HG02759 (cell line): ENCODE data around the gene SBF2.
"Not testable (repeated sequence)": the region's sequence is repeated elsewhere in the genome, so short reads cannot be mapped to it uniquely, and the experiment has no call there.

Experiments used
- ATAC-seq: cut with Tn5 transposase; IDR thresholded peaks from one replicate; pipeline ENCODE4 v1.9.1; 2021; ENCODE audit warnings: mild to moderate bottlenecking, moderate library complexity; ENCODE audit not compliant: unreplicated experiment

The SBF2 gene

DNA sequence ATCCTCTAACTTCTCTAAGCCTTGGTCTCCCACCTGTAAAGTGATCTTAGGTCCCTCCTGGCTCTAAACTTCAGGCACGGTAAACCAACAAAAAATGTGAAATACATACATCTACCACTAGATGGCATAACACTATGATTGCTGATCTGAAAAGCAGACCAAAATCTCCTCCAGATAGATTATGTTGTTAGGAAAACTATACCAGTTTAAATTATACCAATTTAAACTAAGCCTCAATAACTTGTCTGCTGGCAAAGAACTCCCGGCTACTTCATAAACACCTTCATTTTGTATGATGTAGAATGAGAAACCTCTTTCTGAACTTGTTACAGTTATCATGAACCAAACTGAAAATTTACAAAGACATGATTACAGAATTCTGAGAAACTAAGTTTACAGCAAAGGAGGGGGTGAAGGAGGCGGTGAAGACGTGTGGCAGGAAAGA, 85.9 kb downstream of the SBF2 start:
- ATAC-seq = no peak

DNA sequence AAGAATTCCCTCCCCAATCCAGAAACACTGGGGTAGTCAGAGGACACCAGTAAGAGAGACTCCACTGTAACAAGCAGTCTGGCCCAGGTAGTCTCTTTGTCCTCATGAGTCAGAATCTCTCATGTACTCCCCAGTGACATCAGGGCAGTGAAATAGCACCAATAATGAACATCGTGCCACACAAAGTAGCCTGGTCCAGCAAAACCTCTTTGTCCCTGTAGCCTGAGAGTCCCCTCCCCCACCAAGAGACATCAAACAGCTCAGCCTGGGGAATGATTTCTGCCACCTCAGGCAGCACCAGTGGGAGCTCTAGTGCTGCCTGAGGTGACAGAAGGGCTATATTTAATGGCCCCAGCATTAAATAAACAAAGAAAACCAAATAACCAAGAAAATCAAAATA, 88.1 kb downstream of the SBF2 start:
- no peak for ATAC-seq

DNA sequence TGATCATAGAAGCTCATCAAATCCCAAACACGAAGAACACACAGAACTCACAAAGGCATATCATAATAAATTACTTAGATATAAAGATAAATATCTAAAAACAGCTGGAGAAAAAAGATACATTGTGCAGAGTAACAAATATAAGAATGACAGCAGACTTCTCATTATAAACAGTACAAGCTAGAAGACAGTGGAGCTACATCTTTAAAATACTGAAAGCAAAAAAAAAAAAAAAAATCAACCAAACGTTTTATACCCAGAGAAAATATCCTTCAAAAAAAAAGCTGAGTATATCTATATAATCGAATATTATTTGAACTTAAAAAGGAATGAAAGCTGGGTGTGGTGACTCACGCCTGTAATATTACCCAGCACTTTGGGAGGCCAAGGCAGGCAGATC, 90.0 kb downstream of the SBF2 start:
- ATAC-seq = no peak

DNA sequence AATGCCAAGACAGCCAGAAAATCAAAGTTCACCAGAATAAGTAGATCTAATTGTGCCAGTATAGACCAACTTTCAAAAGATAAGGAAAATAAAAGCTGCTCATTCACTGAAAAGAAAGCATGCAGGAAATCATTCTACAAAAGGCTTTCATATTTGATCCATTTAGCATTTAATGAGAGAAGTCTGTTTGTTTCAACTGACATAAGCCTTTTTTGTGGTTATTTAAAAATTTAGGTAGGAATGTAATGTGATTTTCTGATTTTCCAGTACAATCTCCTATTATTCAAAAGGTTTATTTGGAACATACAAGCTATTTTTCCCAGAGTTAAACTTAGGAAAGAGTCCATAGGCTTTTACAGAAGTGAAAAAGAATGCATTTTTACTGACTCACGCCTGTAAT, 92.7 kb downstream of the SBF2 start:
- no peak for ATAC-seq

DNA sequence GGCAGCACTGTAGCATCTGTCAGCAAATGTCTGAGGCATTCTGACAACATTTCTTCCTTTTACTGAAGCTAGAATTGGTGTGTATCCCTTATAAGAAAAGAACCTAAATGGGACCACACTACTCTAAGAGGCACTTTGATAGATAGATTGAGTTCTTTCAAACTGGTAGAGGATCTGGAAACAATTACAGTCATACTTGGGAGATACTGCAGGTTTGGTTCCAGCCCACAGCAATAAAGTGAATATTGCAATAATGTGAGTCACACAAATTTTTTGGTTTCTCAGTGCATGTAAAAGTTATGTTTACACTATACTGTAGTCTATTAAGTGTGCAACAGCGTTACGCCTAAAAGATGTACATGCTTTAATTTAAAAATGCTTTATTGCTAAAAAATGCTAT, 96.9 kb downstream of the SBF2 start:
- no peak for ATAC-seq

DNA sequence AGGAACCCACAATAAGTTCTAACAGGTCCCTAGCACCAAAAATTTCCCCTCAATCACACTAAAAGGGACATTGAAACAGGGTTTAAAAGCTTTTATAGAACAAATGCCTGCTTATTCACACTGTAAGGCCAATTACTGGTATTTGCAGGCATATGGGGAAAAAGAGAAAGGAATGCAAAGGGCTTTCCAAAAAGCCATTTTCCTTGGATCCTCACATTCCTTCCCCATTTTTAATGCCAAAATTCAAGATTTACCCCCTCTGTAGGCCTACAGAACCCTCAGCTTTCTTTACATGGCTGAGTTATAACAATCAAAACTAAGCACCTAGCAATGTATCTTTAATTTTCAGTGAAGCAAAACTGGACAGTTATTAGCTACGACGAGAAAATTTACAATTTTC, 102.0 kb downstream of the SBF2 start:
- ATAC-seq = no peak

DNA sequence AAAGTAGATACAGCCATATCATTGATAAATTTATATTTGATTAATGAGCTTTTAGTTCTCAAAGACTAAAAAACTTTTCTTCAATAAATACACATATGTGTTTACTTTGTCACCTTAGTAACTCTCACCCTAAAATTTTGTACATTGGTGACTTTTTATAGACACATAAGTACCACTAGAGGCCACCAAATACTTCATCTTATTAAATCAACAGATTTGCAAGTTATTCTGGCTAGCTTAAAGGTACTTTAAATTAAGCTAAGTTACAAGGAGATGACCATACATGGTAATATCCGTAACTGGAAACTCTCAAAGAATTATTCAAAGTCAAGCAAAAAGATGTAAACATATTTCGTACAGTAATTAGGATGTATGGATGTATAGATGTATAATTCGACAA, 112.2 kb downstream of the SBF2 start:
- no peak for ATAC-seq

DNA sequence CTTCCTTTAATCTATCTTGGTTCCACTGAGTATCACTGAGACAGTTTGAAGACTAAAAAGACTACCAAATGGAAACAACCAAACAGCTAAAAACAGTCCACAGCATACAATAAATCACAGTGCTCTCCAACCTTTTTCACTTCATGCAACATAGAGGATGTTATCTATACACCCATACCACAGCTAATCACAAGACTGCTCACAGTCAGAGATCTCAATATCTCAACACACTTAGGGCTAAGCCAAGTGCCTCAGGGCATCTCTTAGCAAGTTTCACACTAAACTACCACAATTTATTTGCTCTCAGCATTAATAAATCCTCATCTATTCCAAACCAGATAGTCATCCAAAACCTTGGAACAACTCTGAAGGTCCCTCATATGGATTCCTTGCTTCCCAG, 129.4 kb downstream of the SBF2 start:
- no peak for ATAC-seq

DNA sequence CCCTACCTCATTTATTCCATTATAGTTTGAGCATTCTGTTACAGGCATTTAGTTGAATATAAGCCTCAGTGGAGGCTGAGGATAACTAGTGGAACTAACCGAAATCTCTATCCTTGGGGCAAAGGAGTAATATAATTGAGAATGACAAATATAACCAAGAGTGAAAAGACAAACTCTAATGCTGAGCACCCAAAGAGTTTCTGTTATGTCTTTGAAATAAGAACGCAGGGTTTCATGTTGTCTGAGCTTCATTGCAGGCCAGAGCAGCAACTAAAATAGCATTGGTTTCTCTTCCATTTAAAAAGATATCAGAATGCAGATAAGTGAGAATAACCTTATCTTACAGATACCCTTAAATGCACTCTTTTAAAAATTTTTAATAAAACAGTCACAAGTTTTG, 131.8 kb downstream of the SBF2 start:
- ATAC-seq = no peak

DNA sequence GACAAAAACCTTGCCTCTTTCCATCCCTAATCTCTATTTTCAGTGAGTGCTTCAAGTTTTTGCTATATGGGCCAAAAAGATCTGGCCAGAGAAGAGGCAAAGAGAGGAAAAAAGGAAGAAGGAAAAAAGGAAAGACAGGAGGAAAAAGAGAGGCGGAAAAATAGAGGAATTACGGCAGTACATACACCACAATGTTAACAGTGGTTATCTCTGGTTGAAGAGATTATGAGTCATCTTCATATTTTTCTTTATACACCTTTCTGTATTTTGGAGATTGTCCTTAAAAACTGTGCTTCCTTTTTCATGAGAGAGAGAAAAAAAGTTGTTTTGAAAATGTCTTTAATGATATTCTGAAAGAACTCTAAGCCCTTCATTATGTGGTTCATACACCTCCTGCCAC, 133.7 kb downstream of the SBF2 start:
- ATAC-seq = no peak

DNA sequence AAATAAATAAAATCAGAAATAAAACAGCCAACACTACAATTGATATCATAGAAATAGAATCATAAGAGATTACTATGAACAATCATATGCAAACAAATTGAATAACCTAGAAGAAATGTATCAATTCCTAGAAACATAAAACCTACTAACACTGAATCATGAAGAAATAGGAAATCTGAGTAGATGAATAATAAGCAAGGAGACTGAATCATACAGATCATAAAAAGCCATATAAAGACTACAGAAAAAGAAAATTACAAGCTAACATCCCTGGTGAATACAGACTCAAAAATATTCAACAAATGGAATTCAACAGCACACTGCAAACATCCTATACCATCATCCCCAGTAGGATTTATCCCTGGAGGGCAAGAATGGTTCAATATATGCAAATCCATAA, 135.6 kb downstream of the SBF2 start:
- ATAC-seq = no peak

DNA sequence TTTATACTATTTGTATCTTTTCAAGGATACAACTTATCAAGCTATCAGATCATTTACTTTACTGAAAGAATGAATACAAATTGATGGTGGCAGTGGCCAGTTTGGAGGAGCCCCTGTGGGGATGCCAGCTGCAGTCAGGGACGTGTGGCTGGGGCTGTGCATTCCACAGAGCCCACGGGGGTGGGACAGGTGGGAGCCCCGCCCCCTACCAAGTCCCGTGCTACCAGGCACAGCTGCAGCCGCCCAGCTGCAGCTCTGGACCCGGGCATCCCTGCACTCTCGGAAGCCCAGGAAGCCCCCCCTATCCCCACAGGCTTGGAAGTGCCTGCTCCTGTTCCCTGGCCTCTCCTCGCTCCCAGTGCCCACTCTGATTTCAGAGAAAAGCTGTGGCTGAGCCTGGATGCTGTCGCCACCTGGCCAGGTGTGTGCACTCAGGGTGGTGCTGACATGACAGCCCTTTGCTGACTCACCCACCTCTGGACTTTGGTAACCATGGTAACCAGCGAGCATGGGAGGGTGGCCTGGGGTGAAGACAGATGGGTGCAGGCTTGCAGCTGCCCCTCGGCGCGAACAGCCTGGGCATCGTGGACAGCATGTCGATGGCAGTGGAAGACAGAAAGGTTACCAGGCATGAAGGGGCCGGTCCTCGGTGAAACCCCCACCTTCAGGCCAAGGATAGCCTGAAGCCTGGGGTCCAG, 138.1 kb downstream of the SBF2 start:
- no peak for ATAC-seq

DNA sequence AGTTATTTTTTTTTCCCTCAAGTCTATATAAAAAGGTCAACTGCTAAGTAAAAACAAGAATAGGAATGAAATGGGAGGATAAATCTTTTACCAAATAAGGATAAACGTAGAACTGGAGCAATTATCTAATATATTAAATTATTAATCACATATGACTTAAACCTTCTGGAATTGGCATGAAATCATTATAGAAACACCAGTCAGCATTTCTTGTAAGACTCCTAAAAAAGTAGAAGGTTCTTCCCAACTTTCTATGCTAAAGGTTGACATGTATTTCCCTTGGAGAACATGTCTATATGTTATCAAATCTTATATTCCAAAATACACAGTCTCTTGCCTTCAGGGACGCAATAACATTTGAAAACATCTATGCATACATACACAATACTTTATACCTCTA, 143.2 kb downstream of the SBF2 start:
- no peak for ATAC-seq

DNA sequence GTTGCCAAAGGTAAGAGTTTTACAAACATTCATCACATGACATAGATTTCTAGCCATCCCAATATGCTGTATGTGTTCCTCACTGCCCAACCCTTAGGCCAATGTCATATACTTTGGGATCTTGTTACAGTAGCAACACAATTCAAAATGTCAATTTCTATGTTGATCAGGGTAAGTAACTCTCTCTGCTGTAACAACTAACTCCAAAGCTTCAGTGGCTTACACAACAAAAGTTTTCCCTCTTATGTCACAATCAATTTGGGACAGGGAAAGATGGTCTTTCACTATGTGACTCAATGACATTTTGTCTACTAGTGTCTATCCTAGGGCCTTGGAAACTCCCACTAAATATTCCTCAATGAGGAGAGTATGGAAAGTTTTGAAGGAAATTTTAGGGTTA, 144.5 kb downstream of the SBF2 start:
- no peak for ATAC-seq

DNA sequence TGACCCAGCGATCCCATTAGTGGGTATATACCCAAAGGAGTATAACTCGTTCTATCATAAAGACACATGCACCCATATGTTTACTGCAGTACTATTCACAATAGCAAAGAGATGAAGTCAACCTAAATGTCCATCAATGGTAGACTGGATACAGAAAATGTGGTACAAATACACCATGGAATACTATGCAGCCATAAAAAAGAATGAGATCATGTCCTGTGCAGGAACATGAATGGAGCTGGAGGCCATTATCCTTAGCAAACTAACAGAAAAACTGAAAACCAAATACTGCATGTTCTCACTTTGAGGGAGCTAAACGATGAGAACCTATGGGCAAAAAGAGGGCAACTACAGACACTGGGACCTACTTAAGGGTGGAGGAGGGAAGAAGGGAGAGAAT, 146.8 kb downstream of the SBF2 start:
- ATAC-seq = no peak

DNA sequence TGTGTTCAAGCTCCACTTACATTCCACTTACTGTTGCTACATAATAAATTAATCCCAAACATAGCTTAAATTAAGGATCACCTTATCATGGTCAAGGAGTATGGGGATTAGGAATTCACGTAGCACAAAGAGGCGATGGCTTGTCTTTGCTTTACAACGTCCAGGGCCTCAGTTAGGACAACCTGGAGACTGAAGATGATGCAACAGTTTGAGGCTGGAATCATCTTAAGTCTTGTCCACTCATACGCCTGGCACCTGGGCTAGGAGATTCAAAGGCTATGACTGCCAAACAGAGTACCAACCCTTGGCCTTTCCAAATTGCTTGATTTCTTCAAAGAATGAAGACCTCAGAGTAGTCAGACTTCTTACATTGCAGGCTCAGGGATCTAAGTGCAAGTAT, 149.1 kb downstream of the SBF2 start:
- ATAC-seq = no peak

DNA sequence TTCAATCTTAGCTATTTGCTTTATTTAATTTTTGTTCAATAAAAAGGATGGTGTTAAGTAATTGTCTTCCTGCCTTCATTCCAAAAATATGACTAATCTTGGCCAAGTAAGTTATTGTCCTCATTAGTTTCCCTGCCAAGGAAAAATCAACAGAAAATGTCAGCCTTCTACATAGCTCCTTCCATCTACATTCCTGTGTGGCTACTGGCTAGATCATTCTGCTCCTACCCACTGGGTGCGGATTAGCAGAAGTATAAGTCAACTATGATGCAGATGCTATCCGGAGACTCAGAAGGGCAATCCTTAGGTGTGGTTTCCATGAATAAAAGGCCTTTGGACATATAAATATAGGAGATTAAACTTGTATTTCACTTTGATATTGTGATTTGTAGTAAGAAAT, 154.4 kb downstream of the SBF2 start:
- no peak for ATAC-seq

DNA sequence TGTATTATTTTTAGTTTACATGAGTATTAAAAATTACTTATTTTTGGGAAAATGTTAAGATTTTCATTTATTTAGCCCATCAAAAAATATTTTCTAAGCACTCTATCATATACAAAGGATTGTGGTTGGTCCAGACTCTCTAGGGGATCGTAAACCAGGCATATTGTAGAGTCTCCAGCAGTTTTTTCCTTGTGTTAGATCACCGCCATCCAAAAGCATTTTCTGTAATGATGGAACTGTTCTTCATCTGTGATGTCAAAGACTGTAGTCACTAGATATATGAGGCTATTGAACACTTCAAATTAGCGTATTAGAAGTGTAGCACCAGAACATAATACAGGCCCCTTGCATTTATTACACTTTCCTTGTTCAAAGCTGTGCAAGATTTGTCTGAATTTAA, 154.9 kb downstream of the SBF2 start:
- no peak for ATAC-seq

DNA sequence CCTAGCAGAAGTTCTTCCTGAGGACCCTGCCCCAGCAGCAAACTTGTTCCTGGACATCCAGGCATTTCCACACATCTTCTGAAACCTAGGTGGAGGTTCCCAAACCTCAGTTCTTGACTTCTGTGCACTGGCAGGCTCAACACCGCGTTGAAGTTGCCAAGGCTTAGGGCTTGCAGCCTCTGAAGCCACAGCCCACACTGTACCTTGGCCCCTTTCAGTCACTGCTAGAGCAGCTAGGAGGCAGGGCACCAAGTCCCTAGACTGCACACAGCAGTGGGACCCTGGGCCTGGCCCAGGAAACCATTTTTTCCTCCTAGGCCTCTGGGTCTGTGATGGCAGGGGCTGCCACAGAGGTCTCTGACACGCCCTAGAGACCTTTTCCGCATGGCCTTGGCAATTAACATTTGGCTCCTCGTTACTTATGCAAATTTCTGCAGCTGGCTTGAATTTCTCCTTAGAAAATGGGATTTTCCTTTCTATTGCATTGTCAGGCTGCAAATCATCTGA, 159.0 kb downstream of the SBF2 start:
- ATAC-seq = no peak

DNA sequence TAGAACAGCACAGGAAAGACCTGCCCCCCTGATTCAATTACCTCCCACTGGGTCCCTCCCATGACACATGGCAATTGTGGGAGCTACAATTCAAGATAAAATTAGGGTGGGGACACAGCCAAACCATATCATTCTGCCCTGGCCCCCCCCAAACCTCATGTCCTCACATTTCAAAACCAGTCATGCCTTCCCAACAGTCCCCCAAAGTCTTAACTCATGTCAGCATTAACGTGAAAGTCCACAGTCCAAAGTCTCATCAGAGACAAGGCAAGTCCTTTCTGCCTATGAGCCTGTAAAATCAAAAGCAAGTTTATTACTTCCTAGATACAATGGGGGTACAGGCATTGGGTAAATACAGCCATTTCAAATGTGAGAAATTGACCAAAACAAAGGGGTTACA, 159.8 kb downstream of the SBF2 start:
- not testable (repeated sequence) for ATAC-seq

DNA sequence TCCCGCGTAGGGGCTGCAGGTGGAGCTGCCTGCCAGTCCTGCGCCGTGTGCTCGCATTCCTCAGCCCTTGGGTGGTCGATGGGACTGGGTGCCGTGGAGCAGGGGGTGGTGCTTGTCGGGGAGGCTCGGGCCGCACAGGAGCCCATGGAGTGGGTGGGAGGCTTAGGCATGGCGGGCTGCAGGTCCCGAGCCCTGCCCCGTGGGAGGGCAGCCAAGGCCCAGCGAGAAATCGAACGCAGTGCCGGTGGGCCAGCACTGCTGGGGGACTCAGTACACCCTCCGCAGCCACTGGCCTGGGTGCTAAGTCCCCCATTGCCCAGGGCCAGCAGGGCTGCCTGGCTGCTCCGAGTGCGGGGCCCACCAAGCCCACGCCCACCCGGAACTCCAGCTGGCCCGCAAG, 160.8 kb downstream of the SBF2 start:
- ATAC-seq = not testable (repeated sequence)

DNA sequence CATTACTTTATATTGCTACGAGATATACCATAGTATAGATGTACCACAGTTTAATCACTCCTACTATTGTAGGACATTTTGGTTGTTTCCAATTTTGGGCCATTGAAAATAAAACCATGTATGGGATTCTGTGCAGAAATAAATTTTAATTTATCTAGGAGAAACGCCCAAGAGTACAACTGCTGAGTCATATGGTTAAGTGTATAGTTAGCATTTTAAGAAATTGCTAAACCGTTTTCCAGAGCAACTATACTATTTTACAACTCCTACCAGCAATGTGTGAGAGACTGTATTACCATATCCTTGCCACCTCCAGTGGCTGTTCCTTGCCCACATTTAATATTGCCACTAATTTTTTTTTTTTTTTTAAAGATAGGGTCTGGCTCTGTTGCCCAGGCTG, 163.1 kb downstream of the SBF2 start:
- no peak for ATAC-seq

DNA sequence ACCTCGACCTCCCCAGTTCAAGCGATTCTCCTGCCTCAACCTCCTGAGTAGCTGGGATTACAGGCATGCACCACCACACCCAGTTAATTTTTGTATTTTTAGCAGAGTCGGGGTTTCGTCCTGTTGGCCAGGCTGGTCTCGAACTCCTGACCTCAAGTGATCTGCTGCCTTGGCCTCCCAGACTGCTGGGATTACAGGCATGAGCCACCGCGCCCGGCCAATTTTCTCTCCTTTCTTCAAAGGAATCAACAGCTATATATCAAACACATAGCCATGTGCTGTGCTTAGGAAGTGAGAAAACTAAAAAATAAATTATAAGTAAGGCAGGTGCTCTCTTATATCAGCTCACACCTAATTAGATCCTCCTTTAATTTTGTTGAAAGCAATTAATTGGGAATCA, 164.8 kb downstream of the SBF2 start:
- ATAC-seq = not testable (repeated sequence)
